Type B pancreatic cell (in vitro differentiated cells): Measurements from ENCODE around the gene TMEM219. TPM values are rescaled to one million over a fixed set of nuclear protein-coding genes. Genes with fewer than 3 reads are reported as not detected.

Experiments
- DNase-seq: peaks from one replicate; pipeline ENCODE4 v3.0.0; 2021; ENCODE audit warnings: mixed read lengths; ENCODE audit not compliant: unreplicated experiment; ENCODE audit errors: extremely low spot score
- H3K27ac Mint-ChIP-seq: 2 replicates; pipeline ENCODE4 v1.8.0; 2021; ENCODE audit warnings: mild to moderate bottlenecking, mixed read lengths
- H3K27me3 Mint-ChIP-seq: 2 replicates; pipeline ENCODE4 v1.8.0; 2021; ENCODE audit warnings: mixed read lengths
- H3K36me3 Mint-ChIP-seq: 2 replicates; pipeline ENCODE4 v1.8.0; 2021; ENCODE audit warnings: mixed read lengths
- H3K4me1 Mint-ChIP-seq: one replicate; pipeline ENCODE4 v1.8.0; 2021; ENCODE audit warnings: mixed read lengths; ENCODE audit not compliant: unreplicated experiment
- H3K4me3 Mint-ChIP-seq: 2 replicates; pipeline ENCODE4 v1.8.0; 2021; ENCODE audit warnings: mild to moderate bottlenecking, mixed read lengths
- H3K9me3 Mint-ChIP-seq: 2 replicates; pipeline ENCODE4 v1.8.0; 2021; ENCODE audit warnings: mixed read lengths
- total RNA-seq: library from RNA; stranded (reverse); gene quantifications from 2 replicates; pipeline ENCODE4 v1.2.1, GENCODE V29; 2021; ENCODE audit warnings: low replicate concordance
- TF ChIP-seq, protein P1 (sequence below): fragments of 200-600 bp; sonication (generic); conservative IDR thresholded peaks from 2 replicates; pipeline ENCODE4 v1.5.0; 2021; ENCODE audit warnings: antibody characterized with exemption, mild to moderate bottlenecking

Gene TMEM219
- total RNA-seq, 1 donor from 2014 or later, result 72.4 TPM

DNA sequence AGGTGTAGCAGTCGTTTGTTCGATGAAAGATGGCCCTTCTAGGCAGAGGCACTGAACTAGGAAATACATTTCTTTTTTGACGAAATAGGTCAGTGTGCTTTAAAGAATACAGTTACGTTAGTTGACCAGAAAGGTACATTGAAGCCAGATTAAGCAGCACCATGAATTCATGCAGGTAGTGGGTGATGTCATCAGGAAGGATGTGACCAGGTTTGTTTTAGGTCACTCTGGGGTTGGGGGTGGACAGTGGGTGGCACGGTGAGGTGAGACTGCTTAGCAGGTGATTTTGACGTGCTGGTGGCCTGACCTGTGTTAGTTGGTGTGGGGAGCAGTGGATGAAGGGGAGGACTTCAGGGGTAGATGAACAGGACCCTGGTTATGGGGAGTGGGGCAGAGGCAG lies 37.7 kb downstream of the TMEM219 start:
- Mint-ChIP-seq H3K9me3 (no peaks in the 10 kb centered on the region), H3K27ac (no peak overlapping the region), H3K36me3 (peaks cover 3% of the 10 kb centered on the region), H3K27me3 (no peaks in the 10 kb centered on the region), H3K4me1 (peaks cover 9% of the 10 kb centered on the region), H3K4me3 (no peak overlapping the region)
- DNase-seq, result no peak
- TF ChIP-seq, protein P1, sequence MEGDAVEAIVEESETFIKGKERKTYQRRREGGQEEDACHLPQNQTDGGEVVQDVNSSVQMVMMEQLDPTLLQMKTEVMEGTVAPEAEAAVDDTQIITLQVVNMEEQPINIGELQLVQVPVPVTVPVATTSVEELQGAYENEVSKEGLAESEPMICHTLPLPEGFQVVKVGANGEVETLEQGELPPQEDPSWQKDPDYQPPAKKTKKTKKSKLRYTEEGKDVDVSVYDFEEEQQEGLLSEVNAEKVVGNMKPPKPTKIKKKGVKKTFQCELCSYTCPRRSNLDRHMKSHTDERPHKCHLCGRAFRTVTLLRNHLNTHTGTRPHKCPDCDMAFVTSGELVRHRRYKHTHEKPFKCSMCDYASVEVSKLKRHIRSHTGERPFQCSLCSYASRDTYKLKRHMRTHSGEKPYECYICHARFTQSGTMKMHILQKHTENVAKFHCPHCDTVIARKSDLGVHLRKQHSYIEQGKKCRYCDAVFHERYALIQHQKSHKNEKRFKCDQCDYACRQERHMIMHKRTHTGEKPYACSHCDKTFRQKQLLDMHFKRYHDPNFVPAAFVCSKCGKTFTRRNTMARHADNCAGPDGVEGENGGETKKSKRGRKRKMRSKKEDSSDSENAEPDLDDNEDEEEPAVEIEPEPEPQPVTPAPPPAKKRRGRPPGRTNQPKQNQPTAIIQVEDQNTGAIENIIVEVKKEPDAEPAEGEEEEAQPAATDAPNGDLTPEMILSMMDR, result no peak

DNA sequence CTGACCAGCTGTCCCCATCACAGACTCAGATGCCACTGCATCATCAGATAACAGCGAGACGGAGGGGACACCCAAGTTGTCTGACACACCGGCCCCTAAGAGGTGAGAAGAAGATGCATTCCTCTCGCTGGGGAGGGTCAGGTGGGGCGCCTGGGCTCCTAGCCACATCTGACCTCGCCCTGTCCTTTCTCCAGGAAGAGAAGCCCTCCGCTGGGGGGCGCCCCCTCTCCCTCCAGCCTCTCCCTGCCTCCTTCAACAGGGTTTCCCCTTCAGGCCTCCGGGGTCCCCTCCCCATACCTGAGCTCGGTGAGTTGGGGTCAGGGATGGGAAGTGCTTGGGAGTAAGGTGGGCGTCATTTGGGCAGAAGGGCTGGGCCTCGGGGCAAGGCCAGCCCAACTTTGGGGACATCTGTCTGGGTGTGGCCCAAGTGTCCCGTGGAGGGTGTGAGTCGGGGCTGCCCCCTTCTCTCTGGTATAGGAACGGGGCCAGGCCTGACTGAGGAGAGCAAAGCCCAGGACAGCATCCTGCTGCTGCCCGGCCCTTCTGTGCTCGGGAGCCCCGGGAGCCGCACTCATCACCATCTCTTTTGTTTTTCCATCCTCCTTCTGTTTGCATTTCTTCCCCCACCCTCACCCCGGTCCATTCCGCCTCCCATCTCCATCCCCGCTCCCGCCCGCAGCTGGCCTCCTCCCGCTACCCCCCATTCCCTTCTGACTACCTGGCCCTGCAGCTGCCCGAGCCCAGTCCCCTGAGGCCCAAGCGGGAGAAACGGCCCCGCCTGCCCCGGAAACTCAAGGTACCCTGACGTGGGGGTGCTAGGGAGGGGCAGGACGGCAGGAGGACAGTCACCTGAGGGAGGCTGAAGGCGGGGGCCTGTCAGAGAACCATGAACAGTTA lies 39.1 kb downstream of the TMEM219 start:
- H3K27ac Mint-ChIP-seq, result no peak overlapping the region
- no peaks in the 10 kb centered on the region for H3K27me3 Mint-ChIP-seq
- H3K4me1 Mint-ChIP-seq, result peaks cover 5% of the 10 kb centered on the region
- no peak overlapping the region for H3K4me3 Mint-ChIP-seq
- no peaks in the 10 kb centered on the region for H3K9me3 Mint-ChIP-seq
- TF ChIP-seq, protein P1, result no peak
- no peak for DNase-seq
- peaks cover 3% of the 10 kb centered on the region for H3K36me3 Mint-ChIP-seq

DNA sequence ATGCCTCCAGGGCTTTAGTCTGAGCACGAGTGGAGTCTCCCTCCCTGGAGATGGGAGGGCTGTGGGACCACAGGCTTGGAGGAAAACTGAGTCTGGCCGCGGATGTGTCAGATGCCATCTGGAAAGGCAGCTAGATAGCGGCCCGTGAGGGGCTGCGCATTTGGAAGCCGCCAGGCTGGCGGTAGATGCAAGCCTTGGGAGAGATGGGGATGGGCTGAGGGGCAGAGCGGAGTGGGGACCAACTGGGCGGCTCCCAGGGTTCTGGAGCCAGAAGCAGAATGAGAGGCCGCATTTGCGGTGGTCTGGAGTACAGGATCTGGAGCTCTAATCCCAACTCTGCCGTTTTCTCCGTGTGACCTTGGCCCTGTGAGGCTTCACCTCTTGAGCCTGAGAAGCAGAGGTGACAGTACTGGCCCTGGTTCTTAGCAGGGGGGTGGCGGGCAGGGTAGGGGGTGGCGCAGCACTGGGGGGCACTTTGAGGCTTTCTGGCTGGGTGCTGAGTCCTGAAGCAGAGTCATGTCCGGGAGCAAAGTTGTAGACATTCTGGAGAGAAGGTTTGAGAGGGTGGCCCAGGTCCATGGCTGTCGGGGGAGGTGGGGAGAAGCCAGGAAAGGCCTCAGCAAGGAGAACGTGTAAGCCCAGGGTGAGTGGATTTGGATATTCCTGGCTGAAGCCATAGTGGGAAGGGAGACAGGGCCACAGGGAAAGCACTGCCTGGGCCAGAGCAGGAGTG lies 40.9 kb downstream of the TMEM219 start:
- H3K4me3 Mint-ChIP-seq, result no peak overlapping the region
- no peaks in the 10 kb centered on the region for H3K9me3 Mint-ChIP-seq
- H3K4me1 Mint-ChIP-seq, result no peaks in the 10 kb centered on the region
- TF ChIP-seq, protein P1, result no peak
- no peak for DNase-seq
- no peaks in the 10 kb centered on the region for H3K27me3 Mint-ChIP-seq
- H3K36me3 Mint-ChIP-seq, result no peaks in the 10 kb centered on the region
- H3K27ac Mint-ChIP-seq, result peak overlapping the region; percentile 41

DNA sequence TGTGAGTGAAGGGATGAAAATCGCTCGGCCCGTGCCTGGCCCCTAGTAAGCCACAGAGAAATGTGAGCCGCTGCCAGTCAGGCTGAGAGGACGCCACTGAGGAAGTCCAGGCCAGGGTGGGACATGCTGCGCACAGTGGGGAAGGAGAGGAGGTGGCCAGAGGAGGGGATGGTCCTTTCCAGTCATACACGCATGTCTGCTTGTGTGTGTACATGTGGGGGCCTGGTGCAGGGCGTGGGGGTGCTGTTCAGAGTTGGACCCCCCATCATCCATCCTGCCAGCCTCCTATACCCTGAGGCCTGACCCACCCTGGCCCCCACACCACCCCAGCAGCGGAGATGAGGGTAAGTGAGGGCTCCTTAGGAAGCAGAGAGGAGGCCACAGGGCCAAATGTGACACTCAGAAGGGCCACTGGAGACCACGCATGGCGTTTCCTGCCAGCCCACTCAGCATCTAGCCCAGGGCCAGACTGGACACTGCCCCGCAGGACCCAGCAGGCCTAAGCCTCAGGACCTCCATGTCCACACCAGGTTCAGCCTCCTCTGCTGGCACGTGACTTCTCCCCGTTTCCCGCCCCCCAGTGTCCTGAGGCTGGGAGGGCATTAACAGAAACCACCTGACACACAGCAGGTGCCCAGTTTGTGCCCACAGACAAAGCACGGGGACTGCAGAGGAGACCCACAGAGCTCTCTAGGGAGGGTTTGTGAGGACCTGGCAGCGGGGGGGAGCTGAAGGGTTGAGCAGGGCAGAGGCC lies 42.0 kb downstream of the TMEM219 start:
- DNase-seq, result no peak
- TF ChIP-seq, protein P1, result no peak
- Mint-ChIP-seq H3K27ac (no peak overlapping the region), H3K36me3 (no peaks in the 10 kb centered on the region), H3K9me3 (no peaks in the 10 kb centered on the region), H3K27me3 (peaks cover 6% of the 10 kb centered on the region), H3K4me1 (no peaks in the 10 kb centered on the region), H3K4me3 (no peak overlapping the region)

DNA sequence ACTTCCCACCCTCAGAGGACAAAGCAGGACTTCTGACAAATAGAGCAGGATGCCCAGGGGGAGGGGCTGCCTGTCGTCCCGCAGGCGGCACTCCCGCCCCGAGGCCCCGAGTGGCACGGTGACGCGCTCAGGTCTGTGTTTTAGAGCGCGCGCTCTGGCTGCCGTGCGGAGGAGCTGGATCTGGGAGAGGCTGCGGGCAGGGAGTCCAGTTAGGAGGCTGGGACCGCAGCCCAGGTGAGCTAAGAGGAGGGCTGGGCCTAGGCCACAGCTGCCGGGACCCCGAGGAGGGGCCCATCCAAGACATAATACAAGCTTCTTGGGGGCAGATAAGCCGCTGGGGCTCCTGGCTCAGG lies 42.5 kb downstream of the TMEM219 start:
- Mint-ChIP-seq H3K4me1 (no peaks in the 10 kb centered on the region), H3K27ac (no peak overlapping the region), H3K36me3 (no peaks in the 10 kb centered on the region), H3K4me3 (no peak overlapping the region), H3K27me3 (peaks cover 12% of the 10 kb centered on the region), H3K9me3 (no peaks in the 10 kb centered on the region)
- TF ChIP-seq, protein P1, result no peak
- DNase-seq, result no peak
